Sciatic nerve (tissue), 2 donors: ENCODE measurements around the gene RABGAP1. TPM values are rescaled to one million over a fixed set of nuclear protein-coding genes. Genes with fewer than 3 reads are reported as not detected.

Experiments
- ATAC-seq: fragments of 200-7000 bp; cut with Tn5 transposase; one replicate; pipeline ENCODE4 v1.9.1; 2020; ENCODE audit warnings: mild to moderate bottlenecking, moderate library complexity
- DNase-seq: peaks from one replicate; pipeline ENCODE4 v3.0.0-alpha.2; 2020; ENCODE audit warnings: low spot score
- intact Hi-C: fragments of 100-400 bp; cut with DNase I; formaldehyde crosslinking; loops from one replicate; pipeline ENCODE4 v1.14.2; 2022
- total RNA-seq: library from RNA; stranded (reverse); fragmentation: NEBNext Ultra II Directional; extraction: Animal tissue kit (Norgen Biotek cat#: 25700); gene quantifications from one replicate; pipeline ENCODE4 v1.2.1, GENCODE V29; 2021
- donor health status: DM: no; HTN: no; CAD: no.
- donor health status: DM: no; HTN: no; CAD: no.

Gene RABGAP1
- total RNA-seq, 1 donor from 2014 or later = 96.0 TPM

- DNase-seq (no peak), ATAC-seq (no peak)
- intact Hi-C loops = no loop called here
Measured at GRCh38 chr9:123097430-123098095, 156.7 kb downstream of the RABGAP1 start.

- intact Hi-C loops = no loop called here
- DNase-seq (no peak), ATAC-seq (no peak)
Measured at GRCh38 chr9:123098096-123098459, 157.3 kb downstream of the RABGAP1 start.

- DNase-seq (no peak), ATAC-seq (no peak)
- intact Hi-C loops = no loop called here
Measured at GRCh38 chr9:123099042-123099441, 158.2 kb downstream of the RABGAP1 start.

- ATAC-seq (no peak), DNase-seq (no peak)
- intact Hi-C loops = no loop called here
Measured at GRCh38 chr9:123099548-123099947, 158.7 kb downstream of the RABGAP1 start.

- ATAC-seq (no peak), DNase-seq (no peak)
- intact Hi-C loops = no loop called here
Measured at GRCh38 chr9:123102375-123103113, 161.7 kb downstream of the RABGAP1 start.

GRCh38 chr9:123104807-123105206 lies 164.0 kb downstream of the RABGAP1 start:
- DNase-seq (no peak), ATAC-seq (no peak)
- intact Hi-C loops = loop anchor here (5.0 kb wide), 1 partner anchor 1272 kb away; no protein-coding TSS in a partner anchor

GRCh38 chr9:123105490-123105889 lies 164.7 kb downstream of the RABGAP1 start:
- intact Hi-C loops = loop anchor here (5.0 kb wide), 1 partner anchor 1272 kb away; no protein-coding TSS in a partner anchor
- ATAC-seq = no peak
- DNase-seq = no peak

- ATAC-seq (no peak), DNase-seq (no peak)
- intact Hi-C loops = loop anchor here (5.0 kb wide), 1 partner anchor 1270 kb away; no protein-coding TSS in a partner anchor
Measured at GRCh38 chr9:123107639-123108285, 166.9 kb downstream of the RABGAP1 start.

- intact Hi-C loops = loop anchor here (5.0 kb wide), 1 partner anchor 1268 kb away; no protein-coding TSS in a partner anchor
- ATAC-seq (no peak), DNase-seq (no peak)
Measured at GRCh38 chr9:123108976-123109375, 168.2 kb downstream of the RABGAP1 start.

GRCh38 chr9:123109540-123110279 lies 168.9 kb downstream of the RABGAP1 start:
- DNase-seq = no peak
- ATAC-seq = peak; percentile 14
- intact Hi-C loops = loop anchor here (5.0 kb wide), 1 partner anchor 1268 kb away; no protein-coding TSS in a partner anchor

- DNase-seq (no peak), ATAC-seq (no peak)
- intact Hi-C loops = no loop called here
Measured at GRCh38 chr9:123111427-123112014, 170.7 kb downstream of the RABGAP1 start.

- intact Hi-C loops = no loop called here
- peak; percentile 47 for ATAC-seq
- DNase-seq = no peak
Measured at GRCh38 chr9:123112015-123112975, 171.5 kb downstream of the RABGAP1 start.

- no peak for ATAC-seq
- intact Hi-C loops = no loop called here
- DNase-seq = no peak
Measured at GRCh38 chr9:123113185-123113584, 172.4 kb downstream of the RABGAP1 start.

- ATAC-seq (no peak), DNase-seq (no peak)
- intact Hi-C loops = no loop called here
Measured at GRCh38 chr9:123115146-123115913, 174.5 kb downstream of the RABGAP1 start.

- intact Hi-C loops = no loop called here
- DNase-seq (no peak), ATAC-seq (no peak)
Measured at GRCh38 chr9:123116036-123116435, 175.2 kb downstream of the RABGAP1 start.

GRCh38 chr9:123119566-123119965 lies 178.7 kb downstream of the RABGAP1 start:
- intact Hi-C loops = no loop called here
- ATAC-seq = no peak
- DNase-seq = no peak

GRCh38 chr9:123120131-123120530 lies 179.3 kb downstream of the RABGAP1 start:
- no peak for ATAC-seq
- DNase-seq = no peak
- intact Hi-C loops = no loop called here
